Esophagus squamous epithelium (tissue), 5 donors: ENCODE results near the gene SLC28A1. TPM values are rescaled to one million over a fixed set of nuclear protein-coding genes. Genes with fewer than 3 reads are reported as not detected.

Experiments used
- DNase-seq: peaks from one replicate; lab custom pipeline; 2025; lab: John Stamatoyannopoulos, UW
- H3K27ac ChIP-seq, 4 donors: fragments of 200-600 bp; sonication (generic); one replicate each; pipeline ENCODE4 v1.5.1; 2016 to 2019; ENCODE audit warnings: mild to moderate bottlenecking in 1 of 4
- H3K27me3 ChIP-seq, 4 donors: fragments of 200-600 bp; sonication (generic); 1 replicate in 3 of 4; 2 replicates in 1 of 4; pipeline versions ENCODE4 v1.5.1 to v1.6.0; 2017 to 2021; ENCODE audit warnings: antibody characterized with exemption in 1 of 4
- H3K36me3 ChIP-seq, 3 donors: fragments of 200-600 bp; sonication (generic); one replicate each; pipeline ENCODE4 v1.5.1; 2016 to 2019
- H3K4me1 ChIP-seq, 3 donors: fragments of 200-600 bp; sonication (generic); one replicate each; pipeline ENCODE4 v1.5.1; 2017 to 2019
- H3K4me3 ChIP-seq, 4 donors: fragments of 200-600 bp; sonication (generic); 1 replicate in 3 of 4; 2 replicates in 1 of 4; pipeline ENCODE4 v1.5.1; 2016 to 2019; ENCODE audit warnings: mild to moderate bottlenecking in 2 of 4, moderate library complexity in 1 of 4
- H3K9me3 ChIP-seq, 3 donors: fragments of 200-600 bp; sonication (generic); one replicate each; pipeline ENCODE4 v1.5.1; 2016 to 2019
- POLR2A ChIP-seq, 4 donors: fragments of 450-650 bp; IDR thresholded peaks; one replicate each; pipeline ENCODE4 v1.6.1; 2017; ENCODE audit warnings: antibody characterized with exemption in 4 of 4, mild to moderate bottlenecking in 4 of 4, moderate library complexity in 3 of 4
- WGBS, 2 donors: methylation state at CpG; one replicate each; pipeline ENCODE4 v1.1.5; 2018; 5-methylcytosine and 5-hydroxymethylcytosine counted together
- intact Hi-C: fragments of 100-400 bp; cut with DNase I; formaldehyde crosslinking; loops from one replicate; pipeline ENCODE4 v1.15.0; 2022
- total RNA-seq, 4 donors: library from RNA; depleted of rRNA; stranded (reverse); fragments of >200 nt; gene quantifications; one replicate each; pipeline ENCODE4 v1.1.0, GENCODE V29; 2016
- TF ChIP-seq, protein P1 (sequence below), 6 experiments: fragments of 450-650 bp in 4 of 6; fragments of 200-600 bp in 2 of 6; sonication (generic) in 2 of 6; IDR thresholded peaks; one replicate each; pipeline ENCODE4 v1.5.1; 2016 to 2019; ENCODE audit warnings: antibody characterized with exemption in 6 of 6, mild to moderate bottlenecking in 4 of 6, moderate library complexity in 4 of 6
- donor health status: DM: yes; HTN: yes; CAD: no.

Gene SLC28A1
- total RNA-seq, 4 donors from 2014 or later, result not detected

DNA sequence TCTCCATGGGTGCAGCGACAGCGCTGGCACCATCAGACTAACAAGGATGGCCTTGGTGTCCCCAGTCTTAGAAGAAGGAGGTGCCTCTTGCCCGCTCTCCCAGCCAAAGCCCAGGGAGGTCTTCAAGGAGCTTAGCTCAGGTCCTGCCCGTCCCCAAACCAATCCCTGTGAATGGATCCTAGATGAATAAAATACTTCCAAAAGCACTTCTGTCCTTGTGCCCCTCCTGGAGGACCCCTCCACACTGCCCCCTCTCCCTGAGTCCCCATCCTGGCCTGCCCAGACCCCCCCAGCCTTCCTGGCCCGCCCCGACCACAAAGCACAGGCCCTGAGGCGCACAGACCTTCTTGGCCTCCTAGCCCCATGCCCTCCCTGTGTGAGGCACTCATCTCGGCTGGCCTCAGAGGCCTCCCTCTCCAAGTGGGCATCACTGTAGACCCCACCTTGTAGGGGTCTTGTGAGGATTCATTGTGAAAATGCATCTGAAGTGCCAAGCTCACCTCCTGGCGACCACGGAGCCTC lies 8.4 kb downstream of the SLC28A1 start:
- Histone ChIP-seq H3K27ac (no peak overlapping the region), H3K36me3 (no peaks in the 10 kb centered on the region), H3K9me3 (no peaks in the 10 kb centered on the region), H3K4me3 (no peak overlapping the region), H3K4me1 (peaks cover 0 to 5% (median 0%) of the 10 kb centered on the region in 3 donors), H3K27me3 (peaks cover 0 to 12% (median 0%) of the 10 kb centered on the region in 4 donors)
- no peak for TF ChIP-seq POLR2A (IDR thresholded peaks at IDR 0.05)
- TF ChIP-seq, protein P1, sequence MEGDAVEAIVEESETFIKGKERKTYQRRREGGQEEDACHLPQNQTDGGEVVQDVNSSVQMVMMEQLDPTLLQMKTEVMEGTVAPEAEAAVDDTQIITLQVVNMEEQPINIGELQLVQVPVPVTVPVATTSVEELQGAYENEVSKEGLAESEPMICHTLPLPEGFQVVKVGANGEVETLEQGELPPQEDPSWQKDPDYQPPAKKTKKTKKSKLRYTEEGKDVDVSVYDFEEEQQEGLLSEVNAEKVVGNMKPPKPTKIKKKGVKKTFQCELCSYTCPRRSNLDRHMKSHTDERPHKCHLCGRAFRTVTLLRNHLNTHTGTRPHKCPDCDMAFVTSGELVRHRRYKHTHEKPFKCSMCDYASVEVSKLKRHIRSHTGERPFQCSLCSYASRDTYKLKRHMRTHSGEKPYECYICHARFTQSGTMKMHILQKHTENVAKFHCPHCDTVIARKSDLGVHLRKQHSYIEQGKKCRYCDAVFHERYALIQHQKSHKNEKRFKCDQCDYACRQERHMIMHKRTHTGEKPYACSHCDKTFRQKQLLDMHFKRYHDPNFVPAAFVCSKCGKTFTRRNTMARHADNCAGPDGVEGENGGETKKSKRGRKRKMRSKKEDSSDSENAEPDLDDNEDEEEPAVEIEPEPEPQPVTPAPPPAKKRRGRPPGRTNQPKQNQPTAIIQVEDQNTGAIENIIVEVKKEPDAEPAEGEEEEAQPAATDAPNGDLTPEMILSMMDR (IDR thresholded peaks at IDR 0.05), result no peak
- WGBS, 2 donors, result 90 to 92% methylated on average over 4 of the region's 10 CpGs
- intact Hi-C loops, result no loop called here
- DNase-seq, result no peak

DNA sequence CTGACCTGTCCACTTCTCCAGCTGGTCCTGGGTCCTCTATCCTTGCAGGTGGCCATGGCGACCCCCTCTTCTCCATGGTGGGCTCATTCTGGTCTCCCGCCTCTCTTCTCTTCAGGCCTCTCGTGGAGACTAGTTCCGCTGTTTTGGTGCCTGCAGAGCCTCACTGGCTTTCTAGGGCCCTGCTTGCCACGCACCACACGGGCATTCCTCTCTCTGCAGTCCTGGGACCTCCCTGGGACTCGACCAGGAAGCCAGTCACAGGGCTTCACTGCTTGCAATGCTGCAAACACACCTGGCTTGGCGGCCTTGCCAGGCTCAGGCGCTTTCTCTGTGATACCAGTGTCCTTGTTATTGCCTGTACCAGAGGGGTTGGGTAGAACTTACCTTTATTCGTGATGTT lies 9.1 kb downstream of the SLC28A1 start:
- WGBS, 2 donors, result 69 to 85% methylated on average over 6 to 7 of the region's 10 CpGs
- no peak for DNase-seq
- peaks cover 0 to 6% (median 0%) of the 10 kb centered on the region in 4 donors for H3K27me3 ChIP-seq
- intact Hi-C loops, result no loop called here
- H3K36me3 ChIP-seq, result no peaks in the 10 kb centered on the region
- H3K4me3 ChIP-seq, result no peak overlapping the region
- peaks cover 0 to 5% (median 0%) of the 10 kb centered on the region in 3 donors for H3K4me1 ChIP-seq
- TF ChIP-seq, protein P1 (IDR thresholded peaks at IDR 0.05), result no peak
- TF ChIP-seq POLR2A (IDR thresholded peaks at IDR 0.05), result no peak
- no peak overlapping the region for H3K27ac ChIP-seq
- H3K9me3 ChIP-seq, result no peaks in the 10 kb centered on the region

DNA sequence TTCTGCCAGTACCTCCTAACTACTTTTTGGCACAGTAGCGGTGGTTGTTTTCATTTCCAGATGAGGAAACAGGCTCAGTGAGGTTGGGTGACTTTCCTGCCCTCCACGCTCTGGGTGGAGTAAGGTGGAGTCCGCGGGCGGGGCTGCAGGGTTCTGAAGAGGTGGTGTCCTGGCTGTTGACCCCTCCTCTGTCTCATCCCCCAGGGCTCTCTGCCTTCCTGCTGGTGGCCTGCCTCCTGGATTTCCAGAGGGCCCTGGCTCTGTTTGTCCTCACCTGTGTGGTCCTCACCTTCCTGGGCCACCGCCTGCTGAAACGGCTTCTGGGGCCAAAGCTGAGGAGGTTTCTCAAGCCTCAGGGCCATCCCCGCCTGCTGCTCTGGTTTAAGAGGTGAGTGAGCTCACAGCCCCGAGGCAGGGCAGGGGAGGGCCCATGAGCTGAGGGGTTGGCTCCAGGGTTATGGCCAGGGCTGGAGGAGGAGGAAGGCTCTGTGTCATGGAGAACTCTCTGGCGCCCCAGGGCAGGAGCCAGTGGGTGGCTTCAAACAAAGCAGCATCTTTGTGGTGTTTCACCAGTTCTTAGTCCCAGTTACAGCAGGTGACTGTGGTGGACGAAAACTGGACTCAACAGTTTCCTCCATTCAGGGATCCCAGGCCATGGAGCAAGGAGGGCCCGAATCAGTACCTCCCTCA lies 10.4 kb downstream of the SLC28A1 start:
- H3K36me3 ChIP-seq, result no peaks in the 10 kb centered on the region
- H3K4me1 ChIP-seq, result peaks cover 0 to 5% (median 0%) of the 10 kb centered on the region in 3 donors
- WGBS, 2 donors, result 73 to 94% methylated on average over 4 to 6 of the region's 12 CpGs
- H3K27ac ChIP-seq, result no peak overlapping the region
- intact Hi-C loops, result no loop called here
- no peaks in the 10 kb centered on the region for H3K27me3 ChIP-seq
- no peak overlapping the region for H3K4me3 ChIP-seq
- no peak for DNase-seq
- no peak for TF ChIP-seq POLR2A (IDR thresholded peaks at IDR 0.05)
- TF ChIP-seq, protein P1 (IDR thresholded peaks at IDR 0.05), result no peak
- no peaks in the 10 kb centered on the region for H3K9me3 ChIP-seq

DNA sequence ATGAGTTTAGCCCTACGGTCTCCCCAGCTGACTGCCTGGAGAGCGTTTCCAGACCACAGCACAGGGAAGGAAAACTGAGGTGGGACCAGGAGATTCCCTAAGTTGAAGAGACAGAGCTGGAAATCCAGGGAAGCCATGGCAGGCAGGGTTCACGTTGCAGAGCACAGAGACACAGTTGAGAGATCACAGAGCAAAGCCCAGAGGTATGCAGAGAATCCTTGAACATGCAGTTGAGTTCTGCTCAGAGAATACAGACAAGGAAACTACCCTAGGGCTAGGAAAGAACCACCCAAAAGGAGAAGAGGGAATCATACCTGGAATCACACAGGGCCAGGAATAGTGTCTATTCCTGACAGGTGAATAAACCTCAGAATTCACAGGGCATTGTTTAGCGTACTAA lies 14.3 kb downstream of the SLC28A1 start:
- no peaks in the 10 kb centered on the region for H3K27me3 ChIP-seq
- intact Hi-C loops, result no loop called here
- TF ChIP-seq, protein P1 (IDR thresholded peaks at IDR 0.05), result no peak
- TF ChIP-seq POLR2A (IDR thresholded peaks at IDR 0.05), result no peak
- H3K9me3 ChIP-seq, result no peaks in the 10 kb centered on the region
- H3K4me1 ChIP-seq, result peaks cover 0 to 5% (median 0%) of the 10 kb centered on the region in 3 donors
- no peak overlapping the region for H3K27ac ChIP-seq
- no peak for DNase-seq
- WGBS, 2 donors, result 49% methylated on average over 4 of the region's 4 CpGs
- H3K36me3 ChIP-seq, result no peaks in the 10 kb centered on the region
- H3K4me3 ChIP-seq, result no peak overlapping the region

DNA sequence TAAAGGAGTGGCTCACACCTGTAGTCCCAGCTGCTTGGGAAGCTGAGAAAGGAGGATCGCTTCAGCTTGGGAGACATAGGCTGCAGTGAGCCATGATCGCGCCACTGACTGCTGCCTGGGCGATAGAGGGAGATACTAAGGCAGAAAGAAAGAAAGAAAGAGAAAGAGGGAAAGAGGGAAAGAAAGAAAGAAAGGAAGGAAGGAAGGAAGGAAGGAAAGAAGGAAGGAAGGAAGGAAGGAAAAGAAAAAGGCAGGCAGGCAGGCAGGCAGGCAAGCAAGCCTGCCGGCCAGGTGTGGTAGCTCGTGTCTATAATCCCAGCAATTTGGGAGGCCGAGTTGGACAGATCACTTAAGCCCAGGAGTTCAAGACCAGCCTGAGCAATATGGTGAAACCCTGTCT lies 15.3 kb downstream of the SLC28A1 start:
- Histone ChIP-seq H3K4me1 (peaks cover 0 to 10% (median 0%) of the 10 kb centered on the region in 3 donors), H3K36me3 (no peaks in the 10 kb centered on the region), H3K27ac (no peak overlapping the region), H3K4me3 (no peak overlapping the region), H3K27me3 (no peaks in the 10 kb centered on the region), H3K9me3 (no peaks in the 10 kb centered on the region)
- intact Hi-C loops, result no loop called here
- WGBS, 2 donors, result 89 to 94% methylated on average over 7 of the region's 7 CpGs
- DNase-seq, result no peak
- no peak for TF ChIP-seq POLR2A (IDR thresholded peaks at IDR 0.05)
- TF ChIP-seq, protein P1 (IDR thresholded peaks at IDR 0.05), result no peak
